NOMO-1 (cell line): ENCODE data around the gene SPECC1.
"Not testable (repeated sequence)": the region's sequence is repeated elsewhere in the genome, so short reads cannot be mapped to it uniquely, and the experiment has no call there.

ENCODE experiments used
- DNase-seq, 2 experiments: peaks; one replicate each; lab custom pipeline; 2025; ENCODE audit not compliant: unreplicated experiment in 2 of 2; lab: John Stamatoyannopoulos, UW

SPECC1 gene

DNA sequence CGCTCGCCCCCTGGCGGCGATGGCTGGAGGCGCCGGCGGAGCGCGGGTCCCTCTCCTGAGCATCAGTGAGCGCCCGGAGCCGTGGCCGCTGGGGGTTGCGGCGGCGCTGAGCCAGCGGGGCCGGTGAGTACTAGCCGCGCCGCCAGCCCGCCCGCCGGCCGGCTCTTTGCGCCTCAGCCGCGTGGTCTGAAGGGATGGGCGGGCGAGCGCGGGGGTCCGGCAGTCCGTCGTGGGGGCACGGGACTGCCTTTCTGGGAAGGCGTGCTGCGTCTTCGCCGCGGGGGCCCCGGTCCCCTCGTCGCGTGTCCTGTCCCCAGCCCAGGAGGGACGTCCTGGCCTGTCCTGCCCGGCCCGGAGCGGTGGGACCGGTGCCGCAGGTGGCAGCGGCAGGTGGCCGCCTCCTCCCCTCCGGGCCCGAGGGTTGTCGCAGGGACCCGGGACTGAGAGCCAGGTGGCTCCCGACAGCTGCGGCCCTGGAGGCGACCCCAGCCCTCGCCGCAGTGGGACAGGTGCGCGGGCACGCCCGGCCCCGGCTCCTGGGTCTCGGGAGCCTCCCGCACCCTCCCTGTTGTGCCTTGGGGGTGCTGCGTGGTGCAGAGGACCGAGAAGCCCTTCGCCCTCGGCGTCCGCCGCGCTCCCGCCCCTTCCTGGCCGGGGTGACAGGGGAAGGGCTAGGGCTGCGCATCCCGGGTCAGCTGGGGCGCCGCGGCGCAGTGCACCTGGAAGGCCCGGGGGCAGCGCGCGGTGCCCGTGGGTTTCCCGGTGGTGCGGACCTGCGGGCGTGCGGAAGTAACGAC is at the start of gene SPECC1:
Gene SPECC1 (plus strand): TSS at position 58 of the 797 bp plus-strand sequence. CDS start 87,293 bp downstream, outside the sequence.
- DNase-seq, result peak; percentile 72 to 87

GRCh38 chr17:19962954-19963353 is 46.2 kb upstream of the SPECC1 start:
- not testable (repeated sequence) for DNase-seq

GRCh38 chr17:19973156-19973555 is 36.0 kb upstream of the SPECC1 start:
- DNase-seq, result no peak

DNA sequence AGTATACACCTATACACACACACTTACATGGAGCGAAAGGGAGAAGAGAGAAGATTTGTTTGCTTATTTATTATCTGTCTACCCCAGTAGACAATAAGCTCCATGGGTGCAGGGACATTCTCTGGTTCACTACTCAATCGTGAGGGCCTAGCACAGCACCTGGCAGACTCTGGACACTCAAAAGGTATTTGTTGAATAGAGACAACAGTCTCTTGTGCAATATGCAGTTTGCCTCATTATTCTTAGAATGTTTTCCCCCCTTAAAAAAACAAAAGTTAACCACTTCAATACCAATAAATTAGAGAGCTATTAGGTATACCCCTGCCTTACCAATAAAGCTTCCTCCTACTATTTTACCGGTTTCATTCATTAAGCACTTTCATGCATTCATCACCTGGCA is 33.6 kb upstream of the SPECC1 start:
- no peak for DNase-seq

DNA sequence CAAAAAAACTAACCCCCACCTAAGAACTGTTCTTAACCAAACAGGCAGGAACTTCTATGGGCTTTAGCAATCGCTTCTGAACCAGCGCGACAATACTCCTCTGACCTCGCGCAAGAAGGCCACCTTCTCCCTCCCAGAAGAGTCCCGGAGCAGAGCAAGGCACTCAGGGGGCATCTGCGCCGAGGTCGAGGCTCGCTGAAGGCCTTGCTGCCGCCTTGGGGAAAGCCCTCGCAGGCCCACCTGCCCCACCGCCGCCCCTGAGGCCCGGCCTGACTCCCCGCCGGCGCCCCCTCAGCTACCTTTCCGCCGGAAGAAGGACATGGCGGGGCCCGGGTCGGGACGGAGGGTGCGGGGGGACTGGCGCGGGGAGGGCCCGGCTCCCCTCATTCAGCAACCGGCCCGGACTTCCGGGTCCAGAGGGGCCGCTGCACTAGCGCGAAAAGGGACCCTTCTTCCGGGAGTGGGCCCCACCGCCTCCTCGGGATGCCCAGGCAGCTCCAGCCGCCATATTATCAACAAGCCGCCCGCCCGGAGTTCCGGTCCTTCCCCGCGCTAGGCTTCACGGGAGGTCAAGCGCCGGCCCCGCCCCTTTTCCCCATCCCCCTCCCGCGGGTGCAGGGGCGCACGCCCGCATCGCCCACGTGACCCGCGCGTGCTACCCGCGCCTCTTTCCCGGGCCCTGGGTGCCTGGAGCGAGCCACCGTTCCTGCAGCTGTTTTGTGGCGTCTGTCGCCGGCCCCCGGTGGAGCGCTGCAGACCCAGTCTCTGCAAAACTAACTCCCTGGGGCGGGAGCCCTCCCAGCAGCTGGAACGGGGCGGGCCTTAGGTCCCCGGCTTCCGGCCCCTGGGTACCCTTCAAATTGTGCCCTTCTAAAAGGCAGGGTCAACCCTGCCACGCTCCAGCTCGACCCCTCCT is 31.6 kb upstream of the SPECC1 start, which contains the start of gene AKAP10:
Gene AKAP10 (minus strand): TSS at position 536 of the 916 bp plus-strand sequence. CDS start 149 bp downstream, at position 387.
- peak; percentile 84 to 87 for DNase-seq

- peak; percentile 87 to 92 for DNase-seq
Measured at GRCh38 chr17:19978209-19978802, 30.9 kb upstream of the SPECC1 start.

DNA sequence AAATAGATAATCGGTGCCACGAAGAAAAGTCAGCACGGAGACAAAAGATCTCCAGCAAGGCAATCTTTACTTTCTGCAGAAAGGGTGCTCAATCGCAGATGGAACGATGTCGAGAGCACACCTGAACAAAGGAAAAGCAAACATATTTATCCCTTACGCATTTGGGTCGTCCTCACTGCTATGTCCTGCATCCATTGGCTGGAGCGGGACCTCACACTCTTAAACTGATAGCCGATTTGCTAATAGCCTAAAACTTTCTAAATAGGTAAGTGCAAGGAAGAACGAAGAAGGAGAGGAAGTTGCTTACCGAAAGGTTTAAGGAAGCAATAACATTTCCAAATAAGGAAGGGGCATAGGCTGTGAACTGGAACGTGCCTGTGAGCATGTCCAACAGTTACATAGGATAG is 30.4 kb upstream of the SPECC1 start:
- DNase-seq, result peak; percentile 16 to 48

- peak; percentile 21 to 40 for DNase-seq
Measured at GRCh38 chr17:19979917-19980770, 29.0 kb upstream of the SPECC1 start.

- DNase-seq, result no peak
Measured at GRCh38 chr17:19986941-19987861, 22.0 kb upstream of the SPECC1 start.

- no peak for DNase-seq
Measured at GRCh38 chr17:19987897-19988296, 21.3 kb upstream of the SPECC1 start.

- DNase-seq, result no peak
Measured at GRCh38 chr17:19991252-19991885, 17.8 kb upstream of the SPECC1 start.

DNA sequence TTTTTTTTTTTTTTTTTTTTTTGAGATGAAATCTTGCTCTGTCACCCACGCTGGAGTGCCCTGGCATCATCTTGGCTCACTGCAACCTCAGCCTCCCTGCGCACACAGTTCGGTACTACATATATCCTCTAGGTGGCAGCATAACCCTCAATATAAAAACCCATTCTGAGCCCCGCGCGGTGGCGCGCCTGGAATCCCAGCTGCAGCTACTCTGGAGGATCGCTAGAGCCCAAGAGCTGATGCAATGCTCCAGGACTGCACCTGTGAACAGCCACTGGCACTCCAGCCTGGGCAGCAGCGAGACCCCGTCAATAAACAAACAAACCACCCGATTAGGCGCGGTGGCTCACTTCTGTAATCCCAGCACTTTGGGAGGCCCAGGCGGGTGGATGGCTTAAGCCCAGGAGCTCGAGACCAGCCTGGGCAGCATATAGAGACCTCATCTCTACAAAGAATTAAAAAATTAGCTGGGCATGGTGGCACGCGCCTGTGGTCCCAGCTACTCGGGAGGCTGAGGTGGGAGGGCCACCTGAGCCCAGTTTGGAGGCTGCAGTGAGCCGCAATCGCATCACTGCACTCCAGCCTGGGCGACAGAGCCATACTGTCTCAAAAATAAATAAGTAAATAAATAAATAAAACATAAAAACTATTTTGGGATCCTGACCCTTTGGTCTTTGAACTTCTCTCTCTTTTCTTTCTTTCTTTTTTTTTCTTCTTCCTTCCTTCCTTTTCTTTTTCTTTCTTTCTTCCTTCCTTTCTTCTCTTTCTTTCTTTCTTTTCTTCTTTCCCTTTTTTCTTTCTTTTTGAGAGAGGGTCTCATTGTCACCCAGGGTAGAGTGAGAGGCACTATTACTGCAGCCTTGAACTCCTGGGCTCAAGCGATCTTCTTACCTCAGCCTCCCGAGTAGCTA is 16.1 kb upstream of the SPECC1 start:
- DNase-seq, result peak; percentile 81 to 83

DNA sequence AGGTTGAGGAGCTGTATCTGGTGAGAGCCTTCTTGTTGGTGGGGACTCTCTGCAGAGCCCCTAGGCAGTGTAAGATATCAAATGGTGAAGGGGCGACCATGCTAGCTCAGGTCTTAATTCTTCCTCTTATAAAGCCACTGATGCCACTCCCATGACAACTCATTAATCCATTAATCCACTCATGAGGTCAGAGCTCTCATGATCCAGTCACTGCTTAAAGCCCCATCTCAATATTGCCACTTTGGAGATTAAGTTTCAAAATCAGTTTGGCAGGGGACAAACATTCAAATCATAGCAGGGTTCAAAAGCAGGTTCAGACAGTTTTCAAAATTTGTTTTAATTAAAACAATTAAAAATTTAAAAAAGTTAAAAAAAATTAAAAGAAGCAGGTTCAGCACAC is 13.1 kb upstream of the SPECC1 start:
- DNase-seq, result no peak

- no peak for DNase-seq
Measured at GRCh38 chr17:19996502-19996901, 12.7 kb upstream of the SPECC1 start.

- DNase-seq, result no peak
Measured at GRCh38 chr17:20008242-20009051, 712 bp upstream of the SPECC1 start.

DNA sequence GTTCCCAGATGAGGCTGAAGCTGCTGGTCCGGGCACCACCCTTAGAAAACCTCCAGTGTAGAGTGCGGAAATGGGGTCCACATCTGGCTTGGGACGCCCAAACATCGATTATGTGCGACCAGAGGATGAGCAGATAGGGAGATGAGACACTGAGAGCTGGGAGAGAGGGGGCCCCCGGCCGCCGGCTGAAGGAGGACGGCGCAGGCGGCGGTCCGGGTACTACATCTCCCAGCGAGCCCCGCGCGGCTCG is 182 bp upstream of the SPECC1 start:
- DNase-seq, result no peak
